HG03460 (cell line): ENCODE measurements around the gene POLDIP2.

Experiments
- ATAC-seq: cut with Tn5 transposase; IDR thresholded peaks from one replicate; pipeline ENCODE4 v1.9.1; 2021; ENCODE audit not compliant: unreplicated experiment

The POLDIP2 gene

DNA sequence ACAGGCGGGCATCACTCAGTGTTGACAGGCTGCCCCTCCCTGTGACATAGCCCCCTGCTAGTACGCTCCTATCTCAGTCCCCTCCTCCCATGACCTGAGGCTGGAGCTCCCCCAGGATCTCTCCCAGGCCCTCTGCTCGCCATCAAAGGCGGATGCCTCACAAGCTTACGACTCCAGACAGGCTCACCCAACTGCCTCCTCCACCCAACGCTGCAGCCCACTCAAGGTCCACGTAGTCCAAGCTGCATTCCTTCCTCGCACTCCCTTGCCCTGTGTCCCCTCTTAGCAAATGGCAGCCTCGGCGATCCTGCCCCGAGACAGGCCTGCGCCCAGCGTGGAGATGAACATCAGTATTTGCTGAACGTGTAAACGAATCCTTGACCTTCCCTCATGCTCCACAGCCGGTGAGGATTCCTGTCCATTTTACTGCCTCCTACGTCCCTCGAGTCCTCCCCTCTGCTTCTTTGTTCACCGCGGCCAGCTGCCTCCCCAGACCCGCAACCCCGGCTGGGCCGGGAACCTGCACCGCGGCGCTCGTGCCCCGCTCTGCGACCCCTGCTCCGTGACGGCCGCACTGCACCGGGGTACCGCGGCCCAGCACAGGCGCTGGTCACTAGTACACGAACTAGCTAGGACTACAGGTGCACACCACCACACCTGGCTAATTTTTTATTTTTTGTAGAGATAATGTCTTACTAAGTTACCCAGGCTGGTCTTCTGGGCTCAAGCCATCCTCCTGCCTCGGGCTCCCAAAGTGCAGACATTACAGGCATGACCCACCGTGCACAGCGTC, 39.2 kb downstream of the POLDIP2 start:
- ATAC-seq, result no peak

DNA sequence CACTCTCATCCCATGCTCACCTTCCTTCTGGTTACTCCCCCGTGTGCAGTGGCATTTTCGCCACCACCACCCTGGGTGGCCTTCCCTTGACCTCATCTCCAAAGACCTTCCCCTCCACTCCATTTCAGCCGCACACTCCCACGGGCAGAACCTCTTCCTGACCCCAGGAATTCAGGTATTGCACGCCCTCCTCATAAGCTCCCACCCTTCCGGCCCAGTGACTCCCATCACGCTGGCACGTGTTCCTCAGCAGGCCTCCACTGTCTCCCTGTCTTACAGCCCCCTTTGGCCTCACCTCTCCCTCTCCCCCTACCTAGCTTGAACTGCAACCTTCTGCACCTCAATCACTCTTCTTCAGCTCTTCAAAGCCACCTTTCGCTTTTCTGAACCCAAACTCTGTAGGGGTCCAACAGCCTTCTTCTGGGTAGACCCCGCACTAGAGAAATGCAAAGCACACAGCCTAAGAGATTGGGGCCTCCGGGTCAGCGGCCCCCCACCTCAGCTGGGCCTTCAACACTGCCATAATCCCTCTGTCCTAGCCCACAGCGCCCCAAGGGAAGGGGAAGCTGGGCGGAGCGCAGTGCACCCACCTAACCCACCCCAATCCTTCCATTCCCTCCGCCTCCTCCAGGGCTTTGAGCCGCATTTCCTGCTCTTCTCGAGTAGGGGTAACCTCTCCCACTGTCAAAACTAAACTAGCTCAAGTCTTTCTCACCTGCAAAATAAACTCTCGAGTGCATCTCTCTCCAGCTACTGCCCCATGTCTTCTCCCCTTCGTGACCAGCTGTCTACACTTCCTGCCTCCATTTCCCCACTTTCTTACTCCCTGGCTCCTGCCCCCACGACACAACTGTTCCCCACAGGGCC, 40.0 kb downstream of the POLDIP2 start:
- no peak for ATAC-seq

DNA sequence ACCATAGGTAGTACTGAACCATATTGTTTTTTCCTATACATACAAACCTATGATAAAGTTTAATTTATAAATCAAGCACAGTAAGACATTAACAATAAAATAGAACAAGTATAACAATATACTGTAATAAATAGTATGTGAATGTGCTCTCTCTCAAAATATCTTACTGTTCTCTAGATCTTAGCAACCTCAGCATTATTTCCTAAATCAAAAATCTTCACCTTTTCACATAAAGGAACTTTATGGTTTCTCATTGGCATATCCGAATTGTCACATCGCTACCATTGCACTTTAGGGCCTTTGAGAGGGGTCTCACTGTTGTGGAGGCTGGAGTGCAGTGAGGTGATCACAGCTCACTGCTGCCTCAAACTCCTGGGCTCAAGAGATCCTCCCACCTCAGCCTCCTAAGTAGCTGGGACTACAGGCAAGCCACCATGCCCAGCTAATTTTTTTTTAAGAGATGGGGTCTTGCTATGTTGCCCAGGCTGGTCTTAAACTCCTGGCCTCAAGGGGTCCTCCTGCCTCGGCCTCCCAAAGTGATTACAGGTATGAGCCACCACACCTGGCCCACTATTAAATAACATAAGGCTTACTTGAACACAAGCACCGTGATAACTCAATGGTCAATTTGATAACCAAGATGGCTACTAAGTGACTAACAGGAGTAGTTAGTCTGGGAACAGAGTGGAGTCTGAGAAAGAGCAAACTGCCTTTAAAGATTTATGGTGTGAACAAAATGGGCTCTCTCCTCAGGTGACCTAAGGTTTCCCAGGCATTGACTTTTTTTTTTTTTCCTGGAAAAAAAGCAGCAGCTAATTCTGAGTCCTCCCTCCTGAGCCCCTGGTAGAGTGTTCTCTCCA, 41.3 kb downstream of the POLDIP2 start:
- no peak for ATAC-seq

DNA sequence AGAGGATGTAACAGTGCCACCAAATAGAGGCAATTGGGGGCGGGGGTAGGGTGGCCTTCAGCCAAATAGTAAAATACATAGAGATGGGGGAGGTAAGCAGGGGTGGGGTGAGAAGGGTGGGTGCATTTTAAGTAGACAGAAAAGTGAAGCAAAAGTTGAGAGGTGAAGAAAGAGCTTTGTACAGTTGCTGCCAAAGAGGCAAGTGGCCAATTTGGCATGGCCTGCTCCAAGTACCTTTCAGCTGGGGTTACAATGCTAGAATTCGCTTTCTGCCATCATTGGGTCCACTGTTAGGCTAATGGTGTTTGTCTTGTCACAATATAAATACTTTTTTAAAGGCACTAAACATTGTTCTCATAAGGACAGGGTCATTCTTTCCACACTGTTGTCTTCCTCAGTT, 43.5 kb downstream of the POLDIP2 start:
- ATAC-seq, result no peak

DNA sequence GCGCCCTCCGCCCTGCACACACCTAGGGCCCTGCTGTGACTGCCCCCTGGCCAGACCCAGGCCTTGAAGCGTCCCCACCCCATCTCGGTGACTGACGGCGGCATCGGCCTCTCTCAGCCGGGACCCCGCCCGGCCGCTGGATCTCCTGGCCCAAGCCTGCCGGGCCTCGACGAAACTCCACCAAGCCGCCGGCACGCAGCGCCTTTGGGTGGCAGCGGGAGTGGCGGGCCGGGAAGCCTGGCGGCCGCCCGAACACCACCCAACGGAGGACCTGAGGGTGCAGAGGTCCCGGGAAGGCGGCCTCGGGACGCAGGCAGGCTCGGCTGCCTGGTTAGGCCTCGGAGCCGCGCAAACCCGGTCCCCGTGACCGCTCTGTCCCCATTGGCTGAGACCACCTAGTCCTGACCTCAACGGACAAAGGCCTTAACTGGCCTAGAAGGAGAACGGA, 50.3 kb downstream of the POLDIP2 start:
- ATAC-seq, result no peak

DNA sequence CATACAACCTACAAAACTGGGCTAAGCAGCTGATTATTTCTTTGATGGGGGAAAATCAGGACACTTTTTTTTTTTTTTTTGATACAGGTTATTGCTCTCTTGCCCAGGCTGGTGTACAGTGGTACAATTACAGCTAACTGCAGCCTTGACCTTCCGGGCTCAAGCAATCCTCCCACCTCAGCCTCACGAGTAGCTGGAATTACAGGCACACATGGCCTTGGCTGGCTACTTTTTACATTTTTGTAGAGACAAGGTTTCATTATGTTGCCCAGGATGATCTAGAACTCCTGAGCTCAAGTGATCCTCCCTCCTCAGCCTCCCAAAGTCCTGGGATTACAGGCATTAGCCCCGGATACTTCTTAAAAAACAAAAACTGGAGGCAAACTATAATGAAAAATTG, 58.9 kb downstream of the POLDIP2 start:
- ATAC-seq, result no peak
